Stimulated activated naive CD8-positive, alpha-beta T cell treated with anti-CD3 and anti-CD28 coated beads, Interleukin-15, amount 100 ng/mL, for 72 hours (primary cell): ENCODE results near the gene NCAPD2.

ENCODE experiments used
- ATAC-seq: fragments of 150-1000 bp; cut with Tn5 transposase; 2 replicates; pipeline ENCODE4 v1.10.0; 2021; ENCODE audit warnings: mild to moderate bottlenecking, moderate library complexity
- DNase-seq, 2 donors: peaks; one replicate each; pipeline ENCODE4 v3.0.0; 2021 to 2022
- H3K27ac Mint-ChIP-seq, 2 donors: one replicate each; pipeline ENCODE4 v1.8.0; 2022; ENCODE audit warnings: mild to moderate bottlenecking in 2 of 2, mixed read lengths in 2 of 2, moderate library complexity in 2 of 2
- H3K27me3 Mint-ChIP-seq: one replicate; pipeline ENCODE4 v1.8.0; 2022; ENCODE audit warnings: mixed read lengths
- H3K4me1 Mint-ChIP-seq: one replicate; pipeline ENCODE4 v1.8.0; 2022; ENCODE audit warnings: mild to moderate bottlenecking, mixed read lengths
- H3K4me3 Mint-ChIP-seq, 2 donors: one replicate each; pipeline ENCODE4 v1.8.0; 2022; ENCODE audit warnings: mild to moderate bottlenecking in 2 of 2, mixed read lengths in 2 of 2, moderate library complexity in 1 of 2
- H3K9me3 Mint-ChIP-seq, 2 donors: one replicate each; pipeline ENCODE4 v1.8.0; 2022; ENCODE audit warnings: mixed read lengths in 2 of 2

Gene NCAPD2

GRCh38 chr12:6541371-6542165 lies 47.7 kb downstream of the NCAPD2 start:
- no peaks in the 10 kb centered on the region for H3K27me3 Mint-ChIP-seq
- peaks cover 52% of the 10 kb centered on the region for H3K4me1 Mint-ChIP-seq
- DNase-seq (no peak), ATAC-seq (no peak)
- H3K9me3 Mint-ChIP-seq = no peaks in the 10 kb centered on the region
- no peak overlapping the region for H3K27ac Mint-ChIP-seq
- no peak overlapping the region for H3K4me3 Mint-ChIP-seq

GRCh38 chr12:6542209-6543009 lies 48.5 kb downstream of the NCAPD2 start:
- DNase-seq (no peak), ATAC-seq (no peak)
- Mint-ChIP-seq H3K4me1 (peaks cover 44% of the 10 kb centered on the region), H3K9me3 (no peaks in the 10 kb centered on the region), H3K27me3 (no peaks in the 10 kb centered on the region), H3K4me3 (no peak overlapping the region), H3K27ac (peak overlapping the region in 1 of 2 donors; percentile 62)

- no peaks in the 10 kb centered on the region for H3K9me3 Mint-ChIP-seq
- no peak for DNase-seq
- H3K27me3 Mint-ChIP-seq = no peaks in the 10 kb centered on the region
- ATAC-seq = no peak
- peaks cover 8% of the 10 kb centered on the region for H3K4me1 Mint-ChIP-seq
- H3K4me3 Mint-ChIP-seq = no peak overlapping the region
- H3K27ac Mint-ChIP-seq = no peak overlapping the region
These were observed 52.1 kb downstream of the NCAPD2 start for GRCh38 chr12:6546016-6546415.

- no peak overlapping the region for H3K4me3 Mint-ChIP-seq
- no peaks in the 10 kb centered on the region for H3K9me3 Mint-ChIP-seq
- no peaks in the 10 kb centered on the region for H3K27me3 Mint-ChIP-seq
- H3K4me1 Mint-ChIP-seq = peaks cover 16% of the 10 kb centered on the region
- ATAC-seq (no peak), DNase-seq (no peak)
- H3K27ac Mint-ChIP-seq = no peak overlapping the region
These were observed 53.7 kb downstream of the NCAPD2 start for GRCh38 chr12:6547566-6547965.

- no peak overlapping the region for H3K4me3 Mint-ChIP-seq
- H3K27me3 Mint-ChIP-seq = no peaks in the 10 kb centered on the region
- DNase-seq = no peak
- H3K27ac Mint-ChIP-seq = no peak overlapping the region
- H3K4me1 Mint-ChIP-seq = peaks cover 20% of the 10 kb centered on the region
- no peak for ATAC-seq
- no peaks in the 10 kb centered on the region for H3K9me3 Mint-ChIP-seq
These were observed 54.1 kb downstream of the NCAPD2 start for GRCh38 chr12:6547987-6548386.

GRCh38 chr12:6548556-6548955 lies 54.7 kb downstream of the NCAPD2 start:
- no peak for ATAC-seq
- Mint-ChIP-seq H3K4me3 (no peak overlapping the region), H3K27me3 (no peaks in the 10 kb centered on the region), H3K4me1 (peaks cover 26% of the 10 kb centered on the region), H3K9me3 (no peaks in the 10 kb centered on the region), H3K27ac (no peak overlapping the region)
- no peak for DNase-seq

- Mint-ChIP-seq H3K9me3 (no peaks in the 10 kb centered on the region), H3K4me1 (peaks cover 32% of the 10 kb centered on the region), H3K27ac (no peak overlapping the region), H3K27me3 (no peaks in the 10 kb centered on the region), H3K4me3 (no peak overlapping the region)
- DNase-seq (no peak), ATAC-seq (no peak)
These were observed 55.2 kb downstream of the NCAPD2 start for GRCh38 chr12:6548966-6549683.

- H3K4me3 Mint-ChIP-seq = no peak overlapping the region
- ATAC-seq (no peak), DNase-seq (no peak)
- H3K27me3 Mint-ChIP-seq = no peaks in the 10 kb centered on the region
- H3K4me1 Mint-ChIP-seq = peaks cover 37% of the 10 kb centered on the region
- H3K27ac Mint-ChIP-seq = peak overlapping the region in 1 of 2 donors; percentile 43
- no peaks in the 10 kb centered on the region for H3K9me3 Mint-ChIP-seq
These were observed 55.8 kb downstream of the NCAPD2 start for GRCh38 chr12:6549684-6550151.

GRCh38 chr12:6550294-6551062 lies 56.6 kb downstream of the NCAPD2 start:
- no peak for DNase-seq

GRCh38 chr12:6551063-6551461 lies 57.2 kb downstream of the NCAPD2 start:
- Mint-ChIP-seq H3K4me3 (no peak overlapping the region), H3K4me1 (peaks cover 44% of the 10 kb centered on the region), H3K27me3 (no peaks in the 10 kb centered on the region), H3K27ac (peak overlapping the region in 1 of 2 donors; percentile 26), H3K9me3 (no peaks in the 10 kb centered on the region)
- no peak for DNase-seq
- ATAC-seq = no peak

More at GRCh38 chr12:6550294-6551062, 56.6 kb downstream of the NCAPD2 start:
- H3K27ac Mint-ChIP-seq = no peak overlapping the region
- H3K9me3 Mint-ChIP-seq = no peaks in the 10 kb centered on the region
- no peaks in the 10 kb centered on the region for H3K27me3 Mint-ChIP-seq
- no peak for ATAC-seq
- H3K4me3 Mint-ChIP-seq = no peak overlapping the region
- H3K4me1 Mint-ChIP-seq = peaks cover 44% of the 10 kb centered on the region

- peak overlapping the region in 1 of 2 donors; percentile 26 for H3K27ac Mint-ChIP-seq
- H3K9me3 Mint-ChIP-seq = no peaks in the 10 kb centered on the region
- no peaks in the 10 kb centered on the region for H3K27me3 Mint-ChIP-seq
- DNase-seq = no peak
- no peak for ATAC-seq
- no peak overlapping the region for H3K4me3 Mint-ChIP-seq
- H3K4me1 Mint-ChIP-seq = peaks cover 48% of the 10 kb centered on the region
These were observed 57.7 kb downstream of the NCAPD2 start for GRCh38 chr12:6551496-6552139.

GRCh38 chr12:6552140-6552551 lies 58.2 kb downstream of the NCAPD2 start:
- Mint-ChIP-seq H3K4me1 (peaks cover 53% of the 10 kb centered on the region), H3K9me3 (no peaks in the 10 kb centered on the region), H3K4me3 (no peak overlapping the region), H3K27me3 (no peaks in the 10 kb centered on the region), H3K27ac (no peak overlapping the region)
- ATAC-seq (no peak), DNase-seq (no peak)

- no peak overlapping the region for H3K4me3 Mint-ChIP-seq
- DNase-seq (no peak), ATAC-seq (no peak)
- H3K9me3 Mint-ChIP-seq = no peaks in the 10 kb centered on the region
- no peaks in the 10 kb centered on the region for H3K27me3 Mint-ChIP-seq
- peaks cover 60% of the 10 kb centered on the region for H3K4me1 Mint-ChIP-seq
- H3K27ac Mint-ChIP-seq = no peak overlapping the region
These were observed 59.4 kb downstream of the NCAPD2 start for GRCh38 chr12:6553051-6553868.
